Fibroblast of pulmonary artery (primary cell): ENCODE data around the gene CTSE.

Experiments
- DNase-seq: peaks from one replicate; pipeline ENCODE4 v3.0.0-alpha.2; 2010; ENCODE audit warnings: low read depth
- H3K4me3 ChIP-seq: replicated peaks from 2 replicates; pipeline ENCODE4 v1.5.1; 2011; ENCODE audit warnings: low read depth, mild to moderate bottlenecking, control low read depth, low read length, moderate library complexity
- TF ChIP-seq, protein P1 (sequence below): IDR thresholded peaks from 2 replicates; pipeline ENCODE4 v1.5.1; 2011; ENCODE audit warnings: mild to moderate bottlenecking, control low read depth, low read length, inconsistent platforms; ENCODE audit errors: missing control alignments

Gene CTSE

DNA sequence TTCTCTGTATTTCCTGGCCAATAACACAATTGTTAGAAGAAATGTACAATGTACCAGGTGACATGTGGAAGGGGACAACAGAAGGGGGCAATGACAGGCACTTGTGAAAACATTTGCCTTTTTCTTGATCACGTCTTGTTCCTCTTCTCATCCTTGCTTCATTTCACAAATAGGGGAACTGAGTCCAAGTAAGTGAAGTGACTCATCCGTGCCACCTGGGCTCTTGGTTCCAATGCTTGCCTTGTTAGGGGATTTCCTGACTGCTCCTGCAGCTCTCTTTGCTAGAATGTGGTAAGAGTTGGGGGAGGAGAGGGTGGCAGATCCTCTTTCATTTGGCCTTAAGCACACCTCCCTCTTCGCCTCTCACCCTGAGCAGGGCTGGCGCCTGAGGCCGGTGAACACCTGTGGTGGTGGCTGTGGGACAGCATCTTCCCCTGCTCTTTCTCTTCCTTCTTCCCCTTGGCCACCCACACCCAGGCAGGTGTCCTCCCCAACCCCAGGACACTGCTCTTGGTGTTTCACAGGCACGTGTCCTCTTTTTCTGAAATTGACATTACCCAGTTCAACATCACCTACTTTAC lies 27.1 kb upstream of the CTSE start:
- TF ChIP-seq, protein P1, sequence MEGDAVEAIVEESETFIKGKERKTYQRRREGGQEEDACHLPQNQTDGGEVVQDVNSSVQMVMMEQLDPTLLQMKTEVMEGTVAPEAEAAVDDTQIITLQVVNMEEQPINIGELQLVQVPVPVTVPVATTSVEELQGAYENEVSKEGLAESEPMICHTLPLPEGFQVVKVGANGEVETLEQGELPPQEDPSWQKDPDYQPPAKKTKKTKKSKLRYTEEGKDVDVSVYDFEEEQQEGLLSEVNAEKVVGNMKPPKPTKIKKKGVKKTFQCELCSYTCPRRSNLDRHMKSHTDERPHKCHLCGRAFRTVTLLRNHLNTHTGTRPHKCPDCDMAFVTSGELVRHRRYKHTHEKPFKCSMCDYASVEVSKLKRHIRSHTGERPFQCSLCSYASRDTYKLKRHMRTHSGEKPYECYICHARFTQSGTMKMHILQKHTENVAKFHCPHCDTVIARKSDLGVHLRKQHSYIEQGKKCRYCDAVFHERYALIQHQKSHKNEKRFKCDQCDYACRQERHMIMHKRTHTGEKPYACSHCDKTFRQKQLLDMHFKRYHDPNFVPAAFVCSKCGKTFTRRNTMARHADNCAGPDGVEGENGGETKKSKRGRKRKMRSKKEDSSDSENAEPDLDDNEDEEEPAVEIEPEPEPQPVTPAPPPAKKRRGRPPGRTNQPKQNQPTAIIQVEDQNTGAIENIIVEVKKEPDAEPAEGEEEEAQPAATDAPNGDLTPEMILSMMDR = no peak
- DNase-seq = no peak

DNA sequence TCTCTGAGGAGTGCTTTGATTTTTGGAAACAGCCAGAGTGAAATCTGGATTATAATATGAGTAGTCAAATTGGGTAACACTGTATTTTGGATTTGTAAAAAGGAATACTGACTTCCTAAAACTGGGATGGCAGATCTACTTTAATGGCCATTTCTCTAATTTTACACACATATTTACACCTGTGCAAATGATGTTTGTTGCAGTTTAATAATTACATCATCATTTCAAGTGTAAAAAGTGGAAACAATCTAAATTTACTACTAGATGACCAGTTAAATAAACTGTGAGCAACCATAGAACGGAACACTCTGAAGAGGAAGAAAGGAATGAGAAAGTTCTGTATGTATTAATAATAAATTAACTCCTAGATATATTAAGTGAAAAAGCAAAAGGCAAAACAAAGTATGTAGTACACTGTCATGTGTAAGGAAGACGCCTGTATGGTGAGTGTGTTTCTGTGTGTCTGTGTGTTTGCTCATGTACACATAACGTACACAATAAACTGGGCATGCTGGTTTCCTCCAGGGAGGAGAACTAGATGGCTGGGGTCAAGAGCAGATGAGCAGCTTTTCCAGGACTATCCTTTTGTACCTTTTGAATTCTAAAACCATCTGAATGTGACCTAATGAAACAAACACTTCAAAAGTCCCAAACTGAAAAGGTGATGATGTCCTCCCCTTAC lies 26.4 kb upstream of the CTSE start:
- DNase-seq = no peak
- TF ChIP-seq, protein P1 = no peak
- no peak overlapping the region for H3K4me3 ChIP-seq

More for the DNA sequence above, 27.1 kb upstream of the CTSE start:
- no peak overlapping the region for H3K4me3 ChIP-seq

DNA sequence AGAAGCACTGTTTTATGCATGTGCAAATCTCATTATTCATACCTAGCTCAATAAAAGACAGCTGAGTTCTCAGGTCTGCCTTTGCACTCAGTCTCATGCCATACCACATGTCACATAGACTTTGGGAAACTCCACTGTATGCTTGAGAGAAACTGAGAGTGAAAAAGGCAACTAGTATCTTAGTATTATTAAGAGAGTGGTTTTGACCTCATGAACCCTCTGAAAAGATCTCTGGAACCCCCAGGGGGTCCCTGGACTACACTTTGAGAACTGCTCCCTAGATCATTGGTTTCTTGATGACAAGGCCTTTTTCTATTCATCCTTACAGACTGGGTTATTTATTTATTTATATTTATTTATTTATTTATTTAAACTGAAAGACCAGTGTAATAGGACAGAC lies 25.6 kb upstream of the CTSE start:
- TF ChIP-seq, protein P1 = no peak
- DNase-seq = no peak

DNA sequence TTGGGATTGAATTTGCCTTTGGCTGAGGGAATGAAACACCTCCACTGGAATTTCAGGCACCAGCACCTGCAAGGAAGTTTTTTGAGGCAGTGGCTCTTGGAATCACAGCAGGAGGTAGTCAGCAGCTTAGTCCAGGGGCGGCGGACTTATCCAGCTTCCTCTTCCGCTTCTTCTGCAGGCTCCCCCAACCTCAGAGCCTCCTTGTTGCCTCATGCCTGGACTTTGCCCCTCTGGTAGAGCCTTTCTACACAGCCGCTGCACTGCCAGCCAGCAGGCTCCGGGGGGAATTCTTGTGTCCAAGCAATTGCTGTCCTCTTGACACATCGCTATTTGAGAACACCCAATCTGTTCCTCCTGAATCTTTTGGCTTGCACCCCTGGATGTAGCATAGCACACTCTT lies 24.9 kb upstream of the CTSE start:
- DNase-seq = no peak
- TF ChIP-seq, protein P1 = no peak
- H3K4me3 ChIP-seq = no peak overlapping the region

More for the DNA sequence above, 25.6 kb upstream of the CTSE start:
- no peak overlapping the region for H3K4me3 ChIP-seq

DNA sequence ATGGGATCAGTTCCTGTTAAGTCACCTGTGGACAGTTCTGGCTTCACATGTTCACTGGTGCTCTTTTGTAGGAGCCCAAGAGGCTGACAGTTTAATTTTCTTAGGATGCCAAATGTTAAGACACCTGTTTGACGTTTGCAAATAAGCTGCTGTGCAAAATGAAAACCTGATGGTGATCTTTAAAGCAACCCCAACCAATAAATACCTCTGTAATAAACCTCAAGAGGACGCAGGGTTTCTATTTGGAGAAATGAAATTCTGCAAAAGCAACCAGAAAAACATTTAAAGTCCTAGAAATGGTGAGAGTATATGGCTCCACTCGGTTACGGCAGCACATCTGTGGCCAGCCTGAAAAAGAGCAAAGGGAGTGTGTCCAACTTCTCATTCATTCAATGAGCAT lies 23.6 kb upstream of the CTSE start:
- H3K4me3 ChIP-seq = no peak overlapping the region
- no peak for DNase-seq
- TF ChIP-seq, protein P1 = no peak

DNA sequence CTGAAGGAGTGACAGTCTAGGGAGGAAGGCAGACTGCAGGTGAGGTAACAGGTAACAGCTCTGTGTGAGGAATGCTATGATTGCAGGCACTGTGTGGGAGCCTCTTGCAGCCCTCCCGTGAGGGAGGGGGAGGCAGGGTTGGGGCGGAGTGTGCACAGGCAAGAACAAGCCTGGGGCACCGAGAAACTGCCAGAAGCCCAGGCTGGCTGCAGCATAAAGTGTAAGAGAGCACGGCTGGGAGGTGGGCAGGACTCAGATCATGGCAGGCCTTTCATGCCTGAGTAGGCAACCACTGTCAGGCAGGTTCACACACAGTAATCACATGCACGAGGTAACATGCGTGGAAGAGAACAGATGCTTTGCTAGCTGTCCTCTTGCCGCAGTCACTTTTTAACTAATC lies 17.9 kb upstream of the CTSE start:
- no peak for DNase-seq
- TF ChIP-seq, protein P1 = no peak
- H3K4me3 ChIP-seq = no peak overlapping the region

DNA sequence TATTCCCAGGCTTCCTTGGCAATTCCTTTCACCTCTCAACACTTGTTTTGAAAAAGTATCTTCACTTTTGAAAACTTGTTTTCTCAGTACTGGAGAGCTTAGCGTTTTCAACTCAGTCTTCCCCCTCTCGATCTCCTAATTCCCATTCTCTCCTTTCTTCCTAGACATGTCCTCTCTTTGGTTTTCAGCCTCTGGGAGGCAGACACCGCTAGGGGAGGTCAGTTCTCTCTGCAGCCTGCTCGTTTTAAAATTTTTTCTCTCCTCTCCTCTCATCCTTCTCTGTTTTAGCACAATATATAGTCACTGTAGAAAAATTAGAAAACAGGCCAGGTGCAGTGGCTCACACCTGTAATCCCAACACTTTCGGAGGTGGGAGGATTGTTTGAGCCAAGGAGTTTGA lies 16.6 kb upstream of the CTSE start:
- no peak overlapping the region for H3K4me3 ChIP-seq
- TF ChIP-seq, protein P1 = no peak
- no peak for DNase-seq
